NCI-H1092 (cell line): Measurements from ENCODE around the gene SUPT3H.

ENCODE experiments used
- DNase-seq: peaks from one replicate; lab custom pipeline; 2025; lab: John Stamatoyannopoulos, UW

Gene SUPT3H

DNA sequence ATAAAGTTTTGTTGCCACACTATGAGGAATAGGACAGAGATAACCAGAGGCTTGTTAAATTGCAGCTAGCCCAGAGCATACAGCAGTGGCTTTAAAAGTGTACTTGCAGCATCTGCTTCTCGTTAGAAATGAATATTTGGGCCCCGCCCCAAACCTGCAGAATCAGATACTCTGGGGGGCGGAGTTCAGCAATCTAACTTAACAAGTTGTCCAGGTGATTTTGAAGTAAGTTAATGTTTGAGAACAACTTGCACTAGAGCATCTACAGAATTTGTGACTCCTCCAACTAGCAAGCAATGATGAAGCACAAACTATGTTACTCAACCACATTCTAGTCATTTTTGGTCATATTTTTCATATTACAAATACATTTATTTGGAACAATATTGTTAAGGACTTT lies 10.6 kb upstream of the SUPT3H start:
- no peak for DNase-seq

- no peak for DNase-seq
Measured at GRCh38 chr6:45387236-45387635, 9.5 kb upstream of the SUPT3H start.

GRCh38 chr6:45386501-45386900 lies 8.8 kb upstream of the SUPT3H start:
- DNase-seq = no peak

GRCh38 chr6:45382391-45382790 lies 4.7 kb upstream of the SUPT3H start:
- DNase-seq = no peak

- DNase-seq = no peak
Measured at GRCh38 chr6:45378334-45378926, 696 bp upstream of the SUPT3H start.

DNA sequence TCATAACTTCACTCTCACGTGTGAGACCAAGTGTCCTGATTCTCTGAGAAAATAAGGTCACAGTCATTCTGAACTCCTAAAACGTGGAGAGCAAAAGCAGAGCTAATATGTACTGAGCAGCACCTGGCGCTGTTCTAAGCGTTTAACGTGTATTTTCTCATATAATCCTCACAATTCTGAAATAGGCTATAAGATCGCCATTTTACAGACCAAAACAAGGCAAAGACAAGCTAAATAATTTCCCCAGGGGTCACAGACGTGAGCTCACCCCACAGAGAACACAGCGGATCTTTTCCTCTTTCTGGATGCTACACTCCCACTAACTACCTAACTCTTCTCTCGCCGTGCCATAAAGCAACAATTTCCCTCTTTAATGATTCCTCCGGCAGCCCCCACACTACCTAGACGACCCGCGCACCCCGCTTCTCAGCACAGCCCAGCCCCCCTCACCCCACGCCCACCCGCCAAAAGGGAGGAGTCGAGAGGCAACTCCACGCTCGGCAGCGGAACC lies 636 bp downstream of the SUPT3H start:
- no peak for DNase-seq

GRCh38 chr6:45376310-45377042 lies 1.3 kb downstream of the SUPT3H start:
- DNase-seq = no peak

GRCh38 chr6:45375449-45375848 lies 2.3 kb downstream of the SUPT3H start:
- DNase-seq = no peak

- DNase-seq = no peak
Measured at GRCh38 chr6:45371924-45372573, 5.7 kb downstream of the SUPT3H start.

DNA sequence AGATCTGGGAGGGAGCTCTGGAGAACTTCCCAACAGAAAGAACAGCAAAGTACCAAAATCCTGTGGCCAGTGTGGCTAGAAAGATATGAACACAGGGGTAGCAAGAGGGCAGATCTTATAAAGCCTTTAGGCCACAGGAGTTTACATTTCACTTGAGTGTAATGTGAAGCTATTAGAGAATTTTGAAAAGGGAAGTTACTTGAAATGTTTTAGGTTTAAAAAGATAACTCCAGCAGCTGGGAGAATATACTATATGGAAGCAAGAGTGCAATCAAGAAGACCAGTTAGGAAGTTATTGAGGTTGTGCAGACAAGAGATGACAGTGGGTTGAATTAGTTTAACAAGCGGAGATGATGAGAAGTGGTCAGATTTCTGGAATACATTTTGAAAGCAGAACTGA lies 7.9 kb downstream of the SUPT3H start:
- DNase-seq = no peak

DNA sequence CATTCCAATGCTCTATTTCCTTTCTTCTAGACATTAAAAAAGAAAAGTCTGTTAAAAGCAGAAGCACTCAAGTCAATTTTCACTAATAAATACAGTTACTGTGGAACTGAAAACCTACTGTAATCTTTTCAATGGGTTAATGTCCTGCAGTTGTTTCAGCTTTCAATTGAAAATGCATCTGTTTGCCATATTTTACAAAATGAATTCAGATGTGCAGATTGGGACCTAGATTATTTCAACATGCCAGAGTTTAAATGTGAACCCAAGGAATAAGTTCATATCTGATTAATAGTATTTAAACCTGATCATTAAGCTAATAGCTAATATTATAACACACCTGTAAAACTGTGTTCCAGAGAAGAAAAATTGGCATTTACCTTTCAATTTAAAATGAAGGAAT lies 9.7 kb downstream of the SUPT3H start:
- DNase-seq = no peak

DNA sequence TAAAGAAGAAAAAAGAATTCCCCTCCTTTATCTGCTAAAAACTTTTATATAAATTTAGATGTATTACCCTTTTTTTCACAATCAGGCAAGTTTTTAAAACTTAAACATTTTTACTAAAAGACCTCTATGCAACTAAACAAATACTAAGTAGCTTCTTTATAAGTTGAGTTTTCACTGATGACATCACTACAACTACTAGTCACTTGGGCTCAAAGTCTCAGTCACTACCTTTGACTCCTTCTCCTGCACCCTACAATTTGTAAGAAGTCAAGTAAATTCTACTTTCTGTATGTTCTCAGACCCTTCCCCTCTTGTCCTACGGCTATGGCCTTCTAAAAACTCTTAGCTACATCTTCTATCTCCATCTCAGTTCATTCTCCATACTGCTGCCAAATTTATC lies 11.2 kb downstream of the SUPT3H start:
- DNase-seq = no peak

GRCh38 chr6:45365036-45365435 lies 12.7 kb downstream of the SUPT3H start:
- DNase-seq = no peak

- DNase-seq = no peak
Measured at GRCh38 chr6:45364466-45364865, 13.3 kb downstream of the SUPT3H start.

GRCh38 chr6:45353654-45354053 lies 24.1 kb downstream of the SUPT3H start:
- no peak for DNase-seq

- DNase-seq = no peak
Measured at GRCh38 chr6:45351667-45352066, 26.1 kb downstream of the SUPT3H start.

DNA sequence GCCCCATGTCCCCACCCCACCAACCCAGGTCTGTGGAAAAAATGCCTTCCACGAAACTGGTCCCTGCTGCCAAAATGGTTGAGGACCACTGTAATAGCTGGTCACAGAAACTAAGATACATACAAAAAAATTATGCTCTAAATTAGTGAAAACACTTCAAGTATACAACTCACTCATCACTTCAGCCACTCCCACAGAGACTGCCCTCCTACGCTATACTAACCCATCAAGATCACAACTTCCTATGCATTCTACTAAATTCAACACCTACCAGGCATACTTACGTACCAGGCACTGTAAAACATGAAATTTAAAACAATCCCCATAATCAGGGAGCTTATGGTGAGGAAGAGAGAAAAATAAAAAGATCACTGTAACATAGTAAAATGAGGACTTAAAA lies 26.7 kb downstream of the SUPT3H start:
- DNase-seq = no peak

DNA sequence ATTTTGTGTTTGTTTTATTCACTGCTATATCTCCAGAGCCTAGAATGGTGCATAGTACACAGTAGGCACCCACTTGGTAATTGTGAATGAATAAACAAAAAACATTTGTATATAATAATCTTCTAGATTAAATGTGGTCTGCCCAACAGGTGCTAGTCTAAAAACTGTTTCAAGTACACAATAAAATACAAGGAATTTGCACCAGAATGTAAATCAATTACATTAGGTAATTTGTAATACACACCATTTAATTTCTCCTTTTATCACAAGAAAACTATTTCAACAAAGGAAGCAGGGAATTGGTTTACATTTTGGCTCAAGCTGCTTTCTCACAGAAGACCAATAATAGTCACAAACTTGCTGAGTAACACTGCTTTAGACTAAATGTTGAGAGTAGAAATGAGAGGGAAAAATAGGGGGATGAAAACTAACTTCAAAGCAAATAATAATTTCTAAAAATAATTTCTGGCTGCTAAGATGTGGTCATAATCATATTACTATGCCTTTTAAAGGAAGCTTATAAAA lies 27.5 kb downstream of the SUPT3H start:
- no peak for DNase-seq

DNA sequence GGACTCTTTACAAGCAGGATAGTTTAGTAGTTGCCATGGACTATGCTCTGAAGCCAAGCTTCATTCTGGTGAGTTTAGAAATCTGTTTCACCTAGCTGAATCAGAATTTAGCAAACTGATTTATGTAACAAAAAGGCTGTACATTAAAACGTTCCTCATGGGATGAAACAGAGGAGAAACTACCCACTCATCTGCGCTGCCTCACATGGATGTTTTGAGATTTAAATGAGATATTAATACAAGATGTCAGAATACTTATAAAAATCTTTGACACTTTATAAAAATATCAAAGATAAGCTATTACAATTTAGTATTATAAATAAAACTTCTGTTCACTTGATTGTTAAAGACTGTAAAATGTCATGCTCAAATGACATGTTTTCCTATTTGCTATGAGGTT lies 32.8 kb downstream of the SUPT3H start:
- DNase-seq = no peak

DNA sequence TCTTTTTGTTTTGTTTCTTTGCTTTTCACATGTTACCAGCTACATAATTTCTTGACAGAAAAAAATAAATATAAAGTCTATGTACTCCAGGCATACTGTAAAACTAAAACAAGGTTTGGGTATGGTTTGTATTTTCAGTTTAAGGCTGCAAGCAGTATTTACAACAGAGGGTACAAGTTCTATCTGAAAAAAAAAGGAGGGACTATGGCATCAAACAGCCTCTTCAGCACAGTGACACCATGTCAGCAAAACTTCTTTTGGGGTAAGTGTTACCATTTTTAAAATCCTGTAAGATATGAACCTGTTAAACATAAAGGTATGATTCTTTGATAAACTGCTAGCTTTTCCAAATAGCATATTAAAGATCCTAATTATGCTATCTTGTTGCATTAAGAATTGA lies 49.2 kb downstream of the SUPT3H start:
- no peak for DNase-seq

DNA sequence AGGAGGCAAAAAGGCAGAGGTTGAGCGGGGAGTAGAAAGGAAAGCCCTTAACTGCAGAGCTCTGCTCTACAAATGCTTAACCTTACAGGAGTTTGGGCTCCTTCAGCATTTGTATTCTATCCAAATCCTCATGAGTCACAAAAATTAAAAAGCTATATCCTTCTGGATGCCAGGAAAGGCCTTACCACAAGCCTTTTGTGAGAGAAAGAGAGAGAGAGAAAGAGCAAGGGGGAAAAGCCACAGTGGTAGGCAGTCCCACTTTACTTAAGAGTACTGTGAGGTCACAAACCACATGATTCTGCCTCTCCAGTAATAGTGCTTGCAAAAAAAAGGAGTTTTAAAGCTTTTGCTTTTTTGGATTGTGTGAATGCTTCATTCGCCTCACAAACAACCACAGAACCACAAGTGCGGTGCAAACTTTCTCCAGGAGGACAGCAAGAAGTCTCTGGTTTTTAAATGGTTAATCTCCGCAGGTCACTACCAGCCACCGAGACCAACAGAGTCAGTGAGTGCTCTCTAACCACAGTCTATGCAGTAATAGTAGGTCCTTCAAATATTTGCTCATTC lies 49.7 kb downstream of the SUPT3H start, which contains the start of gene RUNX2:
TSS of gene RUNX2 (plus strand) at position 375 of the 567 bp plus-strand sequence. CDS start 397 bp downstream, outside the sequence.
- DNase-seq = no peak

GRCh38 chr6:45326698-45327417 lies 50.9 kb downstream of the SUPT3H start:
- no peak for DNase-seq
